Uterus (tissue), 4 donors: ENCODE results near the gene SLC13A3. TPM values are rescaled to one million over a fixed set of nuclear protein-coding genes. Genes with fewer than 3 reads are reported as not detected.

Experiments
- DNase-seq, 2 donors: peaks; one replicate each; pipeline ENCODE4 v3.0.0-alpha.2; 2019 to 2020
- H3K27ac ChIP-seq, 2 donors: fragments of 200-600 bp; sonication (generic); 1 replicate in 1 of 2; 2 replicates in 1 of 2; pipeline ENCODE4 v1.5.1; 2016 to 2018
- H3K27me3 ChIP-seq, 2 donors: fragments of 200-600 bp; sonication (generic); one replicate each; pipeline ENCODE4 v1.5.1; 2018 to 2019; ENCODE audit warnings: control low read depth in 1 of 2
- H3K36me3 ChIP-seq, 2 donors: fragments of 200-600 bp; sonication (generic); one replicate each; pipeline ENCODE4 v1.5.1; 2019; ENCODE audit warnings: control low read depth in 1 of 2
- H3K4me1 ChIP-seq, 2 donors: fragments of 200-600 bp; sonication (generic); one replicate each; pipeline ENCODE4 v1.5.1; 2018 to 2019; ENCODE audit warnings: control low read depth in 1 of 2
- H3K4me3 ChIP-seq, 2 donors: fragments of 200-600 bp; sonication (generic); 1 replicate in 1 of 2; 2 replicates in 1 of 2; pipeline ENCODE4 v1.5.1; 2018 to 2019; ENCODE audit warnings: mild to moderate bottlenecking in 1 of 2
- H3K9me3 ChIP-seq, 2 donors: fragments of 200-600 bp; sonication (generic); one replicate each; pipeline ENCODE4 v1.5.1; 2019; ENCODE audit warnings: control low read depth in 1 of 2
- POLR2A ChIP-seq, 2 donors: fragments of 450-650 bp; IDR thresholded peaks; one replicate each; pipeline ENCODE4 v1.6.1; 2016; ENCODE audit warnings: antibody characterized with exemption in 2 of 2, mild to moderate bottlenecking in 1 of 2, moderate library complexity in 1 of 2
- intact Hi-C: fragments of 100-400 bp; cut with DNase I; formaldehyde crosslinking; loops from one replicate; pipeline ENCODE4 v1.15.1; 2023; ENCODE audit warnings: low total_unique reads
- total RNA-seq, 4 donors: library from RNA; depleted of rRNA in 3 of 4; stranded (reverse); fragments of >200 nt in 3 of 4; gene quantifications; one replicate each; pipeline versions ENCODE4 v1.1.0 to v1.2.4, GENCODE V29; 2014 to 2023
- TF ChIP-seq, protein P1 (sequence below), 4 experiments: fragments of 200-600 bp in 2 of 4; fragments of 450-650 bp in 2 of 4; sonication (generic) in 2 of 4; IDR thresholded peaks; one replicate each; pipeline ENCODE4 v1.5.1; 2016 to 2019; ENCODE audit warnings: antibody characterized with exemption in 4 of 4, mild to moderate bottlenecking in 2 of 4, moderate library complexity in 1 of 4
- donor health status: DM: yes; HTN: yes; CAD: no.

Gene SLC13A3
- total RNA-seq, 4 donors from 2014 or later = under 0.01 to 4.2 (median 4.2) TPM; not detected in 1

DNA sequence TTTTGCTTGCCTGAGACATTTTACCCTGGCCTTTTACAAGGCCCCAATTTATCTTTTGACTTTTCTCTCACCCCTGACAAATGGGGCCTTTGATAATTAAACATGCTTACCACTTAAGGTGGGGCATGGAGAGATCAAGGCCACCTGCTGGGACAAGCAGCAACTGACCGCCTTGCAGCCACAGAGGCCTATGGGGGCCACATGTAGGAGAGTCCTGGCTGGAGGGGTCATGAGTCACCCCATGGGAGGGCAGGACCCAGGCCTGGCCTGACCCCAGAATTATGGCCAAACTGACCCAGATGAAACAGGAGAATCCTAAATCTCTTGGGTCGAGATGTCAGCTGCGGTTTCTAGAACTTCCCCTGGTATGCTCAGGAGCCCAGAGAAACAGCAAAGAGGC, 92.3 kb downstream of the SLC13A3 start:
- H3K27ac ChIP-seq = no peak overlapping the region
- H3K9me3 ChIP-seq = no peaks in the 10 kb centered on the region
- H3K4me1 ChIP-seq = peaks cover 0 to 3% of the 10 kb centered on the region in 2 donors
- TF ChIP-seq POLR2A (IDR thresholded peaks at IDR 0.05) = no peak
- TF ChIP-seq, protein P1, sequence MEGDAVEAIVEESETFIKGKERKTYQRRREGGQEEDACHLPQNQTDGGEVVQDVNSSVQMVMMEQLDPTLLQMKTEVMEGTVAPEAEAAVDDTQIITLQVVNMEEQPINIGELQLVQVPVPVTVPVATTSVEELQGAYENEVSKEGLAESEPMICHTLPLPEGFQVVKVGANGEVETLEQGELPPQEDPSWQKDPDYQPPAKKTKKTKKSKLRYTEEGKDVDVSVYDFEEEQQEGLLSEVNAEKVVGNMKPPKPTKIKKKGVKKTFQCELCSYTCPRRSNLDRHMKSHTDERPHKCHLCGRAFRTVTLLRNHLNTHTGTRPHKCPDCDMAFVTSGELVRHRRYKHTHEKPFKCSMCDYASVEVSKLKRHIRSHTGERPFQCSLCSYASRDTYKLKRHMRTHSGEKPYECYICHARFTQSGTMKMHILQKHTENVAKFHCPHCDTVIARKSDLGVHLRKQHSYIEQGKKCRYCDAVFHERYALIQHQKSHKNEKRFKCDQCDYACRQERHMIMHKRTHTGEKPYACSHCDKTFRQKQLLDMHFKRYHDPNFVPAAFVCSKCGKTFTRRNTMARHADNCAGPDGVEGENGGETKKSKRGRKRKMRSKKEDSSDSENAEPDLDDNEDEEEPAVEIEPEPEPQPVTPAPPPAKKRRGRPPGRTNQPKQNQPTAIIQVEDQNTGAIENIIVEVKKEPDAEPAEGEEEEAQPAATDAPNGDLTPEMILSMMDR (IDR thresholded peaks at IDR 0.05) = no peak
- H3K27me3 ChIP-seq = no peaks in the 10 kb centered on the region
- no peaks in the 10 kb centered on the region for H3K36me3 ChIP-seq
- intact Hi-C loops = no loop called here
- no peak overlapping the region for H3K4me3 ChIP-seq
- no peak for DNase-seq

DNA sequence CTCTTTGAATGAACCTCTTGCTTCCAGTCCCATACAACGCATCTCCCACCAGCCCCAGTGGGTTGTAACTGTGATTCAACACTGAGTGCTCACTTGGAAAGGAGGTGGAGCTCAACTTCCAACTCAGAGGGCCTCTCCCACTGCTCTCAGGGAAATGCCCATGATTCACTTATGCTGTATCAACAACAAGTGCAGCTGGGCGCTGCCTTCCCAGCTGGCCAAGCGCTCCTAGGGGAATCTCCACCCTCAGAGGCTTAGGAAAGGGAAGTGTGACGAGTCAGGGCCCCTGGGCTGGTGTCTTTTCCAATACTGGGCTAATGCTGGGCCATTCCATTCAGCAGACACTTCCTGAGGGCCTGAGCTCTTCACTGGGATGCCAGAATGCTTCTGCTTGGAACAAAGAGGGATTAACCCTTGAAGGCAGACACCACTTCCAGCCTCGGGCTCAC, 92.7 kb downstream of the SLC13A3 start:
- Histone ChIP-seq H3K27ac (no peak overlapping the region), H3K27me3 (no peaks in the 10 kb centered on the region), H3K4me1 (peaks cover 0 to 3% of the 10 kb centered on the region in 2 donors), H3K4me3 (no peak overlapping the region), H3K9me3 (no peaks in the 10 kb centered on the region), H3K36me3 (no peaks in the 10 kb centered on the region)
- peak in 1 of 2 donors; percentile 25 for DNase-seq
- intact Hi-C loops = no loop called here
- TF ChIP-seq, protein P1 (IDR thresholded peaks at IDR 0.05) = no peak
- no peak for TF ChIP-seq POLR2A (IDR thresholded peaks at IDR 0.05)

DNA sequence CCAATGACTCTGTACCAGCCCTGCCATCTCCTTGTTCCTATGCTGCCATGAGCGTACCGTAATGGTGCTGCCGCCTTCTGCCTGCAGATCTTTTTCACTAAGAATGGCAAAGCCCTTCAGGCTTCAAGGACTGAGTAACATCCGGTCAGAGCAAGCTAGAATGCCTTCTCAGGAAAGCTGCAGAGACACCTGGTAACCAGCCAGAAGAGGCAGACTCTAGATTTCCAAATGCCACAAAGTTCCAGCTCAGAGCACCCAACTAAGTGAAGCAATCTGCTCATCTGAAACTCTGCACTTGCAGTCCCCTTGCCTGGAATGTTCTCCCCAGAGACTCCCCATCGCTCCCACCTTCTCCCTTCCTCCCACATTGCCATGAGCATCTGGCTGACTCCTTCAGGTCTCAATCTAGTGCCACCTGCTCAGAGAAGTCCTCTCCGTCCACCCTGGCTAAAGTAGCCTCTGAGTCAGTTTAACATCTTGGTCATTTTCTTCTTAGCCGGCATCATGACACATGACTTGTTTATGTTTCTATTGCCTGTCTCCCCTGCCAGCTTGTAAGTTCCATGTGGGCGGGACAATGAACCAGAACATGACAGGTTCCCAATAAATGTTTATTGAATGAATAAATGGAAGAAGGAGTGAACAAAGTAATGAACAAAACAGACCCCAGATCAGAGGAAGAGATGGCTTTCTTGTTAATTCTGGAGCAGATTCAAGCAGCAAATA, 93.9 kb downstream of the SLC13A3 start:
- no peak overlapping the region for H3K27ac ChIP-seq
- DNase-seq = no peak
- intact Hi-C loops = no loop called here

DNA sequence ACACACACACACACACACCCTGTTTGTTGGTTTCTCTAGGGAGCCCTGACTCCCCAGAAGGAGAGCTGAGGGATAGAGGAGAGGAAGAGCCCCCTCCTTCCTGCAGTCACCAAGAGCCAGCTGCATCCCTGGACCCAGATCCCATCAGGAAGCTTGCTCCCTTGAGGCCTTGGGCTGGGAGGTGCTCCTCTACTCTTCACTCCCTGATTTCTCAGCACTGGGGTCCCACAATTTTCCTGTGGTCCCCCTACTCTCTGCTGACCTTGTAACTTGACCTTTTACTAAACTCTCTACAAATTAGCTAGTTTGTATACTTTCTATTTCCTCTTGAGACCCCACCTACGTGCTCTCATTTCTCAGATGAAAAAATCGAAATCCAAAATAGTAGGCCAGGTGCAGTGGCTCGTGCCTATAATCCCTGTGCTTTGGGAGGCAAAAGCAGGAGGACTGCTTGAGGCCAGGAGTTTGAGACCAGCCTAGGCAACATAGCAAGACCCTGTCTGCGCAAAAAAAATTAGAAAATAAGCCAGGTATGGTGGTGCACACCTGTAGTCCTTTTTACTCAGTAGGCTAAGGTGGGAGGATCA, 95.8 kb downstream of the SLC13A3 start:
- no peak overlapping the region for H3K4me3 ChIP-seq
- no peak for DNase-seq
- intact Hi-C loops = no loop called here

More for the DNA sequence above, 93.9 kb downstream of the SLC13A3 start:
- TF ChIP-seq, protein P1 (IDR thresholded peaks at IDR 0.05) = no peak
- TF ChIP-seq POLR2A (IDR thresholded peaks at IDR 0.05) = no peak
- Histone ChIP-seq H3K9me3 (no peaks in the 10 kb centered on the region), H3K36me3 (no peaks in the 10 kb centered on the region), H3K4me3 (no peak overlapping the region), H3K27me3 (no peaks in the 10 kb centered on the region), H3K4me1 (peaks cover 0 to 3% of the 10 kb centered on the region in 2 donors)

More for the DNA sequence above, 95.8 kb downstream of the SLC13A3 start:
- Histone ChIP-seq H3K27ac (no peak overlapping the region), H3K36me3 (no peaks in the 10 kb centered on the region), H3K9me3 (no peaks in the 10 kb centered on the region), H3K4me1 (no peaks in the 10 kb centered on the region), H3K27me3 (no peaks in the 10 kb centered on the region)
- TF ChIP-seq POLR2A (IDR thresholded peaks at IDR 0.05) = no peak
- TF ChIP-seq, protein P1 (IDR thresholded peaks at IDR 0.05) = no peak
